Left ventricle myocardium superior (tissue), 1 donor: ENCODE measurements around the gene STK32A. TPM values are rescaled to one million over a fixed set of nuclear protein-coding genes. Genes with fewer than 3 reads are reported as not detected.

ENCODE experiments used
- ATAC-seq: fragments of 200-7000 bp; cut with Tn5 transposase; one replicate; pipeline ENCODE4 v1.9.1; 2020; ENCODE audit warnings: mild to moderate bottlenecking, moderate library complexity
- DNase-seq: peaks from one replicate; pipeline ENCODE4 v3.0.0-alpha.2; 2020
- intact Hi-C: fragments of 100-400 bp; cut with micrococcal nuclease; formaldehyde crosslinking; loops from one replicate; pipeline ENCODE4 v1.11.0; 2022
- total RNA-seq: library from RNA; stranded (reverse); fragmentation: NEBNext Ultra II Directional; extraction: Animal tissue kit (Norgen Biotek cat#: 25700); gene quantifications from one replicate; pipeline ENCODE4 v1.2.1, GENCODE V29; 2021
- donor health status: DM: no; HTN: yes; CAD: no; lungs with severe emphysema.

Gene STK32A
- total RNA-seq, 1 donor from 2014 or later = 0.50 TPM

GRCh38 chr5:147437161-147437596, 202.4 kb downstream of the STK32A start:
- no peak for DNase-seq
- ATAC-seq = no peak
- intact Hi-C loops = no loop called here
